DMS53 treated with DMSO at 0.1 percent for 48 hours (cell line): ENCODE data around the gene OR2AT4.
"Not testable (repeated sequence)": the region's sequence is repeated elsewhere in the genome, so short reads cannot be mapped to it uniquely, and the experiment has no call there.

Source experiments
- DNase-seq: peaks from one replicate; lab custom pipeline; 2025; ENCODE audit not compliant: unreplicated experiment; lab: John Stamatoyannopoulos, UW

The OR2AT4 gene

GRCh38 chr11:75096456-75097172 lies at the start of gene OR2AT4:
Gene OR2AT4 (minus strand): TSS chr11:75096876.
- DNase-seq: no peak

- no peak for DNase-seq
These were observed 49.4 kb upstream of the OR2AT4 start for GRCh38 chr11:75145972-75146519.

GRCh38 chr11:75145196-75145971 lies 48.7 kb upstream of the OR2AT4 start:
- no peak for DNase-seq

GRCh38 chr11:75144716-75145014 lies 48.0 kb upstream of the OR2AT4 start:
- no peak for DNase-seq

- DNase-seq: no peak
These were observed 46.7 kb upstream of the OR2AT4 start for GRCh38 chr11:75143420-75143731.

- peak; percentile 99 for DNase-seq
These were observed 46.2 kb upstream of the OR2AT4 start for GRCh38 chr11:75142714-75143419.

GRCh38 chr11:75141166-75141565 lies 44.5 kb upstream of the OR2AT4 start:
- DNase-seq: no peak

- DNase-seq: peak; percentile 74
These were observed 43.8 kb upstream of the OR2AT4 start for GRCh38 chr11:75140269-75141138.

- no peak for DNase-seq
These were observed 39.0 kb upstream of the OR2AT4 start for GRCh38 chr11:75135651-75136050.

GRCh38 chr11:75135021-75135650 lies 38.5 kb upstream of the OR2AT4 start:
- DNase-seq: no peak

GRCh38 chr11:75133976-75134375 lies 37.3 kb upstream of the OR2AT4 start:
- no peak for DNase-seq

GRCh38 chr11:75132080-75132479 lies 35.4 kb upstream of the OR2AT4 start:
- DNase-seq: no peak

GRCh38 chr11:75126564-75126963 lies 29.9 kb upstream of the OR2AT4 start:
- no peak for DNase-seq

- no peak for DNase-seq
These were observed 21.9 kb upstream of the OR2AT4 start for GRCh38 chr11:75118577-75118976.

- no peak for DNase-seq
These were observed 17.8 kb upstream of the OR2AT4 start for GRCh38 chr11:75114465-75114864.

- DNase-seq: no peak
These were observed 16.4 kb upstream of the OR2AT4 start for GRCh38 chr11:75113030-75113429.

- DNase-seq: no peak
These were observed 15.5 kb upstream of the OR2AT4 start for GRCh38 chr11:75112200-75112599.

- DNase-seq: no peak
These were observed 10.5 kb upstream of the OR2AT4 start for GRCh38 chr11:75107187-75107586.

GRCh38 chr11:75105967-75106681 lies 9.4 kb upstream of the OR2AT4 start:
- not testable (repeated sequence) for DNase-seq

GRCh38 chr11:75105462-75105925 lies 8.8 kb upstream of the OR2AT4 start:
- DNase-seq: peak; percentile 30
